GM19240 (cell line): ENCODE data around the gene MCMBP.

ENCODE experiments used
- DNase-seq: peaks from one replicate; pipeline ENCODE4 v3.0.0; 2011; ENCODE audit warnings: low spot score; ENCODE audit not compliant: insufficient read length

Gene MCMBP

DNA sequence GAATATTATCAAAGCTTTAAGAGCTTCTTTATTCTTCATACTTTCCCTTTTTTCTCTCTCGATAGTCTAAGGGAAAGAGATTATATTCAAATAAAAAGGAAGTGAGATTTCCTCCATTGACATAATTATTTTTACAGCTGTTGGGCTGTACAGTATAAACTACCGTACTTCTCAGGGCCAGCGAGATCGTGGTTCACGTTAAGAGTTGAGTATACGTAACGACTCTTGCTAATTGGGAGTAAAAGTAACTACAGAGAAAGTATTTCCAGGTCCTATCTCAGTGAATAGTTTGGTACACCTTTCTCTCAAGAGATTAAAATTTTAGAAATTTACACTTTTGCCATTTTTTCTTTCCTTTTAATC lies 89.0 kb downstream of the MCMBP start:
- DNase-seq = no peak

DNA sequence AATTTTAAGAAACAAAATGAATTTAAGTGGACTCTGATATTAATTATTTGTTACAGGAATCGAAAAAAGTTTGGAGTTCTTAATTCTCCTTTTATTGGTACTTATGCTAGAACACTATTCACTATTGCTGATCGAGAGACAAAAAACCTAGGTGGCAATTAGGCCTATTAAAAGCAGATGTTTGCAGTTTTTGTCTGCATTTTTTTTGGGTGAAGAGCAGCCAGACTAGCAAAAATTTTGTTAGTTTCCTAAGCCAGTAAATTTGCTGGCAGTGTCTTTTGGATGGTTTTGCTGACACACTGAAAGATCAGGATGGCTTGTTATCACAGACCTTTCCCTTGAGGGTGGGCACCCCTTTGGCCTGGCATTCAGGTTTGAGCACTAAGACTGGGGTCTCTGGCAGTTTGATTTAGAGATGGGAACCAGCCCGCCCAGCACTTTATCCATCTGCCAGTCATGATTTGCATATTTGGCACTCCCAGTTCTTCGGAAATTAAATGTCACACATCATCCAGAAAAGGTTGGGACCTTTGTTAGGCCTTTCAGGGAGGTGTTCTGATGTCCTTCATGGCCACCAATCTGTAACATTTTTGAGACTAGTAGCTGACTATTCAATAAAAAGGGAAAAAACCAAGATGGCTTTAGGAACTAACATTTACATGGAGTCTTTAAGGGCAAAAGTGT lies 89.5 kb downstream of the MCMBP start:
- no peak for DNase-seq

DNA sequence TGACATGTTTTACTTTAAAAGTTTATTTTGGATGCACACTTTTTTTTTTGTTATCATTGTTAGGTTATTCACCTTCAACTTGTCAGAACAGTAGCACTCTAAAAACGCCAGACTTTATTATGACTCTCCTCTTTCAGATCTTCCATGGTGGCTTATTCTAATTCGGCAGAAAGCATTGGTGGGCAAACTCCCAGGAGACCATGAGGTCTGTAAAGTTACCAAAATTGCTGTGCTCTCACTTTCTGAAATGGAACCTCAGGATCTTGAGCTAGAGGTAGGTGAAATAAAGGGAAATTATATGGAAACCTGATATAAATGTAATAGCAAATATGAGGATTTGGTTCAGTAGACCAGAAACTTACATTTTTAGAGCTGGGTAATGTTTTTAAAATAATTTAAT lies 91.1 kb downstream of the MCMBP start:
- no peak for DNase-seq

DNA sequence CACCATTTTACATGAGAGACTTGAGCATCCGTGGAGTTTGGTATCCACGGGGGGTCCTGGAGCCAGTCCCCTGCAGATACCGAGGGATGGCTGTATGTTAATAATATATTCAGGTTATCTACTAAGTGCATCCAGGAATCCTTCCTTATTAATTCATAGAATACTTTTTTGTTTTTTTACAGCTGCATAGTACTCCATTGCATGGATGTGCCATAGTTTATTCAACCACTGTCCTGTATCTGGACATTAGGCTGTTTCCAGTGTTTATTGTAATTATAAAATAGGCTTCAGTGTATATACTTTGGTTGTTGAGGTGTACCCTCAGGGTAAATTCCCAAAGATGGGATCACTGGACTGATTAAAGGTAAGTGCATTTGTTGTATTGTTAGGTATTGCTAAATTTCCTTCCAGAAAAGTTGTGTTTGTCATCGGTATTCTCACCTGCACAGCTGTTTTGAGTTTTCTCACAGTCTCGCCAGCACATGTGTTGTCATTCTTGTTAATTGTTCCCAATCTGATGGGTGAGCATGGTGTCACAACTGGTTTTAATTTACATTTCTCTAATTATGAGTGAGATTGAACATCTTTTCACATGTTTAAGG lies 91.7 kb downstream of the MCMBP start:
- DNase-seq = no peak
